ENCODE measurements around the gene UNC5C.

DNA sequence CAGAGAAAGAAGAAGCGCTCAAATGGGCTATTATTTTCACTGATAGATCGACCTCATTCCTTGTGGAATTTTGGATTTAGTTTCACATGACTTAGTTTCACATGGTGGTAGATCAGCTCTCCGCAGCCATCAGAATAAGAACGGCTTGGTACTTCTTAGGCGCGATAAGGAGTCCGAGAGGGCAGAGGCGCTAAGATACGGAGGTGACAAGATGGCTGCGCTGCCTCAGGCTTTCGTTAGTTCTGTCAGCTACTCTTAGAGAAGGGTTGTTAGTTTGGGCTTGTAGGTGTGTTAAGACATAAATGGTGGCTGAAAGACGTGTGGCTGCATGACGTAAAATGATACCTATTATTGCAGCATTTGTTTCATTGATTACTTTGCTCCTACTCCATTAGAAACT is 169.1 kb downstream of the UNC5C start:
- TF ChIP-seq, protein P1, sequence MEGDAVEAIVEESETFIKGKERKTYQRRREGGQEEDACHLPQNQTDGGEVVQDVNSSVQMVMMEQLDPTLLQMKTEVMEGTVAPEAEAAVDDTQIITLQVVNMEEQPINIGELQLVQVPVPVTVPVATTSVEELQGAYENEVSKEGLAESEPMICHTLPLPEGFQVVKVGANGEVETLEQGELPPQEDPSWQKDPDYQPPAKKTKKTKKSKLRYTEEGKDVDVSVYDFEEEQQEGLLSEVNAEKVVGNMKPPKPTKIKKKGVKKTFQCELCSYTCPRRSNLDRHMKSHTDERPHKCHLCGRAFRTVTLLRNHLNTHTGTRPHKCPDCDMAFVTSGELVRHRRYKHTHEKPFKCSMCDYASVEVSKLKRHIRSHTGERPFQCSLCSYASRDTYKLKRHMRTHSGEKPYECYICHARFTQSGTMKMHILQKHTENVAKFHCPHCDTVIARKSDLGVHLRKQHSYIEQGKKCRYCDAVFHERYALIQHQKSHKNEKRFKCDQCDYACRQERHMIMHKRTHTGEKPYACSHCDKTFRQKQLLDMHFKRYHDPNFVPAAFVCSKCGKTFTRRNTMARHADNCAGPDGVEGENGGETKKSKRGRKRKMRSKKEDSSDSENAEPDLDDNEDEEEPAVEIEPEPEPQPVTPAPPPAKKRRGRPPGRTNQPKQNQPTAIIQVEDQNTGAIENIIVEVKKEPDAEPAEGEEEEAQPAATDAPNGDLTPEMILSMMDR (conservative IDR thresholded peaks at IDR 0.05; ENCODE audit: low read depth, low read length): no peak
- no peak for TF ChIP-seq EZH2 (IDR thresholded peaks at IDR 0.05; ENCODE audit: borderline replicate concordance, low read depth, low read length, poor library complexity, severe bottlenecking)
